ENCODE results near the gene SAMM50.

Gene SAMM50

DNA sequence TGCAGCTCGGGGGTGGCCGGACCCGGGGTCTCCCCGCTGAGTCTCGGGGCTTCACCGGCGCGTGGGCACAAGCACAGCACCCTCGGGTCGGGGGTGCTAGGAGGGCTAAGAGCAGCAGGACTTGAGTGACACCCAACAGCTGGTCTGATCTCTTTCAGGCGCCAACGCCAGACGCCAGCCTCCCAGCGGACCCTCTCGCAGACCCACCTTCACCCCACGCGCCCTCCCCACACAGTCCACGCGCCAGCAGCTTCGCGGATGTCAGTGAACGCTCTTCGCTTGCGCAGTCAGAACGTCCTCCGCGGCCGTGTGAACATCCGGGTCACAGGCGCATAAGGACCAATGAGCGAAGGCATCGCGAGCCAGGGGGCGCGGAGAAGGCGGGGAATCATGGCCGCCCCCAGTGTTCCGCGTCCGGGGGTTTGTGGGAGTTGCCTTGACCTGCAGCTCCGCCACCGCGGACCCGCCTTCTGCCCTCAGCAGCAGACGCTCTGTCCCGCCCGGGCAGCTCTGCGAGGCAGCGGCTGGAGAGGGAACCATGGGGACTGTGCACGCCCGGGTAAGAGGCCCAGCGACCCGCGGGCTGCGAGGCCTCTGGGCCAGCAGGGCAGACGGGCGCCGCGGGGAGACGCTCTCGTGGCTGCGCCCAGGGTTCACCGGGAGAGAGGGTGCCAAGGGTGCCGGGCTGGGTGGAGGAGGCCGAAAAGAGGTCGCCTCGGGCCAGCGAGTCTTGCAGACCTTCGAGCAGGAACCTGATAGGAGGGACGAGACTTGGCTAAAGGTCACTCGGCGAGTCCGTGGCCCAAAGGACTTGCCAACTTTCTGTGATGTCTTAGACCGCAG lies at the start of gene SAMM50:
TSS of gene SAMM50 (plus strand) at position 403 of the 843 bp plus-strand sequence. CDS start at position 539, 136 bp downstream.
- peak; percentile 85 to 91 for DNase-seq (ENCODE audit: extremely low read depth in 1 of 2, low read depth in 1 of 2)

DNA sequence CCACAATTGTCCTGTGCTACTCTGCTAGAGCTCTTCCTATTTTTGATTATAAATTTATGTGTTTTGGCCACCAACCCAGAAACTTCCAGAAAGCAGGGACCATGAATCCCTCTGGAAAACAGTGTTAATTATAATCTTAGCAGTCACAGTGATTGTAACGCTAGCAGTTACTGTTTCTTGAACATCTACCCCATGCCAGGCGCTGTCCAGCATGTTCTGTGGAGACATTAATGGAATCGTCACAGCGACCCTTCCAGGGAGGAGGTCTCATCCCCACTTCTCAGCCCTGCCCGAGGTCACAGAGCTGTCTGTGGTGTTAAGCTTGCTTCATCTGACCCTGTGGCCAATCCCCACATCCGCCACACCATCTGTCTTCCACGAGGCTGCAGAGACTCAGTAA lies 49.6 kb upstream of the SAMM50 start:
- DNase-seq (ENCODE audit: extremely low read depth in 1 of 2, low read depth in 1 of 2), result no peak

DNA sequence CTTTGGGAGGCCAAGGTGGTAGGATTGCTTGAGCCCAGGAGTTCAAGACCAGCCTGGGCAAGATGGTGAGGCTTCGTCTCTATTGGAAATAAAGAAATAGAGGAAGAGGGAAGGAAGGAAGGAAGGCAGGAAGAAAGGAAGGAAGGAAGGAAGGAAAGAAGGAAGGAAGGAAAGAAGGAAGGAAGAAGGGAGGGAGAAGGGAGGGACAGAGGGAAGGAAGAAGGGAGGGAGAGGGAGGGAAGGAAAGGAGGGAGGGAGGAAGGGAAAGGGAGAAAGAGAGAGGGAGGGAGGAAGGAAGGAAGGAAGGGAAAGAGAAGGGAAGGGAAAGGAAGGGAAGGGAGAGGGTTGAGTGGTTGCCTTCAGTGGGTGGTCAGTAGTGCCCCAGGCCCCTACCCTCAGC lies 45.5 kb upstream of the SAMM50 start:
- DNase-seq (ENCODE audit: extremely low read depth in 1 of 2, low read depth in 1 of 2), result no peak

DNA sequence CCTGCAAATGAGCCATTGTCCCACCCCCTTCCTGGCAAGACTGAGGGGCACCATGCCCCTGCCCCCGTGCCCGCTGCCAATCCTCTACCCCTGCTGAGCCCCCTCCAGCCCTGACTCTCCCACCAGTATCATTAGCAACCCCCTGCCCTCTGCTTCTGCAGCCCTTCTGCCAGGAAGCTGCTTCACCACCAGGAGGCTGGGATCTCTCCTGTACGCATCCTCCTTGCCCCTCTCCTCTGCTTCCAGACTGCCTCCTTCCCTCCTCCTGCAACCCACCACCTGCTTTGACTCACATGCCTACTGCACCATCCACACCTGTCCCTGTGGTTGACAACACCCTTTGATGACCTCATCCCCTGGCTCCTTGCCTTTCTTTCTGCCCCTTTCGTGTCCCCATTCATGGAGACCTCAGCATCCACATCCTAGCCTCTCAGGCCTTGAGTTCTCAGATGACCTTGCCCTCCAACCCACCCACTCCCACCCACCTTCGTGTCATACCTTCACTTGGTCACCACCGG lies 45.0 kb upstream of the SAMM50 start:
- no peak for DNase-seq (ENCODE audit: extremely low read depth in 1 of 2, low read depth in 1 of 2)

DNA sequence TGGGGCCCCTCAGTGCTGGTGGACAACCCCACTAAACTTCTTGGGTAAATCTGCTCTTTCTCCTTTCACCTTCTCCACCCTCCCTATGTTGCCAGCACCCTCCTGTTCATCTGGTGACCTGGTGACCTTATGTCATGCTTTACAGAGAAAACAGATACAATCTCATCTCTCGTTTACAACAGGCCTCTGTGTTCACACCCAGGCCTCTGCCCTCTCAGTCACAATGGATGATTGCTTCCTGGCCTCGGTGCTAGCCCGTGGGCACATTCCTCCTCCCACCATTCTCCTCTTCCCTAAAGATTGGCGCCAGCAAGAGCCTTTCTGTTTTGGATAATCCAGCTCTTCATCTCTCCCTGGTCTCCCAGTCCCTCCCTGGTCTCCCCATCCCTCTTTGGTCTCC lies 43.9 kb upstream of the SAMM50 start:
- DNase-seq (ENCODE audit: extremely low read depth in 1 of 2, low read depth in 1 of 2), result no peak

DNA sequence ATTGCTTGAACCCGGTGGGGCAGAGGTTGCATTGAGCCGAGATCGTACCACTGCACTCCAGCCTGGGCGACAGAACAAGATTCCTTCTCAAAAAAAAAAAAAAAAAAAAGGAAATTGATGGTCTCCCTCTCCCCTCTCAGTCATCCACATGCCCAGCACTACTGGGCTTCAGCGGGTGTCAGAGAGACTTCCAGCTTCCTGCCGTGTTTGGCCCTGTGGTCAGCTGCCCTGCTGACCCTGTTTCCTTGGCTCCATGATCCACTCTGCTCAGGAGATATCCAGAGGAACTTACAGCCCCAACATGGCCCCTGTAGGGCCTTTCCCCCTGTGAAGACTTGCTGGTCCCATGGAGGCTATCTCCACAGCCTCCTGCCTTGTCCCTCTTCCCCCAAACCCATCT lies 37.7 kb upstream of the SAMM50 start:
- DNase-seq (ENCODE audit: extremely low read depth in 1 of 2, low read depth in 1 of 2), result no peak

DNA sequence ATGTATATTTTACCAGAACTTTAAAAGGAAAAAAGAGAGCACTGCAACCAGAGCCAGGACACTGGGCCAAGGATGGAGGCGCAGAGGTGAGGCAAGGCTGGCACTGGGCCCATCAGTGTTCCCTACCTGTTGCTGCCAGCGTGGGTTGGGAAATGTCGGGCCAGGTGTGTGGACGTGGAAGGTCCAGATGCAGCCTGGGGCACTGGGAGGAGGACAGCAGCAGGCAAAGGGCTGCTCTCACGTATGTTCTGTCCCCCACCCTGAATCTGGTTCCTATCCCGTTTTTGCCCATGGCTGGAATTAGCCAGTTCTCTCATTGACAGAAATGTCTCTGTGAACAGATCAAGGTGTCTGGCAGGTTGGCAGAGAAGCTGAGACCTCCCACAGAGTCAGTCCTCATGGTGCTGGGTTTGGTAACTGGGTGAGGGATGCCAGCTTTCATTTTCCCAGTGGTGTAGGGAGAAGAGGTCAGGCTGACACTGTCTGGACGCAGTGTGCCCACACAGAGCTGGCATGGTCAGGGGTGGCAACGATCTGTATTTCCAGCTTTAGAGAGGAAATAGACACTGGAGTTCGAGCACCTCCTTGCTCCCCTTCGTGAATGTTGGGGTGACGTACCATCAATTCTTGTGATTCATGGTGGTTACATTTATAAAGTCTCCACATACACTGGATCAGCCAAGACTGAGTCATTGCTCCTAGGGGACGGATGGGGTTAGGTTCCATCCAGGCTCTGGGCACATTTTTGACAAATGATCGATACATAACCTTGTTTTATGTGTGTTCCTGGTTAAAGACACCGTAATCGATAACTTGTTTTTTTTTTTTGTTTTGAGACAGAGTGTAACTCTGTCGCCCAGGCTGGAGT lies 35.9 kb upstream of the SAMM50 start:
- no peak for DNase-seq (ENCODE audit: extremely low read depth in 1 of 2, low read depth in 1 of 2)

DNA sequence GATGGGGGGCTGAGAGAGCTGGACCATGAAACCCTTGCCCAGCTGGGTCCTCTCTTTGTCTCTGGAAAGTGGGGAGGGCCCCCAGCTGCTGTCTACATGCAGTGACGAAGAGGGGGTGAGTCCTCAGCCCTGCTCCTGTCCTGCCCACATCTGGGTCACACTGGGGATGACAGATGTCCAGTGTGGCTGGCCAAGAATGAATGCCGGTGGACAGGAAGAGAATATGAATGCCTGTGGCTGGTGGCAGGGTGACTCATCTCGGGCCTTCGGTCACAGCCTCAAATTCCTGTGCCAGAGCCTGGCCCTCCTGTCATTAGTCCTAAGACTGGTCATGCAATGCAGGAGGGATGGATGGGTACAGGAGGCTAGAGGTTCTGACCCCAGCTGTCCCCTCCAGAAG lies 33.9 kb upstream of the SAMM50 start:
- no peak for DNase-seq (ENCODE audit: extremely low read depth in 1 of 2, low read depth in 1 of 2)

DNA sequence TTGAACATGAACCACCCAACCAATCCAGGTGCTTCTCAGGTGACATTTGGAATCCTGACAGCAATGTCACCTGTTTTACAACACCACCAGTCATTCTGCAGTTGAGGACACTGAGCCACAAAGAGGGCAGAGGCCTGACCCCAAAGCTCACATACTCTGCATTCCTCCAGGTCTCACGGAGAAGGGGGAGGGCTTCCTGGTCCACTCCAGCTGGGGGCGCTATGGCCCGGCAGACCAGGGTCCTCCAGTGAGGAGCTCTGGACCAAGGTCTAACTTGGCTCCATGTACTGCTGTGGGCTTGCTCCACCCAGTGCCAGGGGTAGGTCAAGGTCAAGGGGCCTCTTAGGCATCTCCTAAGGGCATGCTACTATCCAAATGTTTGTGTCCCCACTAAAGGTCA lies 33.1 kb upstream of the SAMM50 start:
- no peak for DNase-seq (ENCODE audit: extremely low read depth in 1 of 2, low read depth in 1 of 2)

DNA sequence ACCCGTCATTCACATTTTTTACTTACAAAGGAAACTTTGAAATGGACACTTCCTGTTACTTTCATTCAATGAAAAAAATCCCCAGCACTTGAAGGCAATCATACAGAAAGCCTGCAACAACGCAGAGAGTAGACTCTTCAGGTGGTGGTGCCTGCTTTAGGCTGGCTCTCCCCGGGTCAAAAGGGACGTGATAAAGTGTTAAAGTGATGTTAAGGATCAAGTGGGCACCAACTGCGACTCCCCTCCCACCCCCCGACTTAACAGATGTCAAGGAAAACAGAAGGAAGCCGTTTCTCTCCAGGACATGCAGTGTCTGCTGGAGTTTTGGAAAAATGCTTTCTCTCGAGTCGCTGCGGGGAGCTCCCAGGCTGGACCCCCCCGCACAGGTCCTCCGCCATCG lies 32.1 kb upstream of the SAMM50 start:
- no peak for DNase-seq (ENCODE audit: extremely low read depth in 1 of 2, low read depth in 1 of 2)

DNA sequence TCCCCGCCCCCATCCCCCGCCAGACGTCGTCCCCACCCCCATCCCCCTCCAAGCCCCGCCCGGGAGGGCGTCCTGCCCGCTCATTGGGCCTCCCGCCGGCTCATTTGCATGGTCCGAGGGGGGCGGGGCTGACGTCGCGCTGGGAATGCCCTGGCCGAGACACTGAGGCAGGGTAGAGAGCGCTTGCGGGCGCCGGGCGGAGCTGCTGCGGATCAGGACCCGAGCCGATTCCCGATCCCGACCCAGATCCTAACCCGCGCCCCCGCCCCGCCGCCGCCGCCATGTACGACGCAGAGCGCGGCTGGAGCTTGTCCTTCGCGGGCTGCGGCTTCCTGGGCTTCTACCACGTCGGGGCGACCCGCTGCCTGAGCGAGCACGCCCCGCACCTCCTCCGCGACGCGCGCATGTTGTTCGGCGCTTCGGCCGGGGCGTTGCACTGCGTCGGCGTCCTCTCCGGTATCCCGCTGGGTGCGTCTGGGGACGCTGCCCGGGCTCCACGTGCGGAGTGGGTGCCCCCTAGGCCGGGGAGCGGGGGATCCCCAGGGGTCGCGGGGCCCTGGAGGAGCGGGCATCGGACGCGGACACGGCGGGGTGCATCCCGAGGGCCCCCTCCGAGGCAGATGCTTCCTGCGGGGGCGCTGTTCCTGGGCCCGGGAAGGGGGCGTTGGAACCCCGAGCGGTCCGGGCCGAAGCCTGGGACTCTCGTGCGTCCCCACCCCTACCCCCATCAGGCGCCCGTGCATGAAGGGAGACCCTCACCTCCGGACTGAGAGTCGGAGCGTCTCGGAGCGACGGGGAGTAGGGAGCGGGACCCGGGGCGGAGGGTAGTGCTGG lies 31.4 kb upstream of the SAMM50 start, which contains the start of gene PNPLA3:
TSS of gene PNPLA3 (plus strand) at position 175 of the 834 bp plus-strand sequence. CDS start at position 282, 107 bp downstream.
- DNase-seq (ENCODE audit: extremely low read depth in 1 of 2, low read depth in 1 of 2), result peak; percentile 43 to 69

DNA sequence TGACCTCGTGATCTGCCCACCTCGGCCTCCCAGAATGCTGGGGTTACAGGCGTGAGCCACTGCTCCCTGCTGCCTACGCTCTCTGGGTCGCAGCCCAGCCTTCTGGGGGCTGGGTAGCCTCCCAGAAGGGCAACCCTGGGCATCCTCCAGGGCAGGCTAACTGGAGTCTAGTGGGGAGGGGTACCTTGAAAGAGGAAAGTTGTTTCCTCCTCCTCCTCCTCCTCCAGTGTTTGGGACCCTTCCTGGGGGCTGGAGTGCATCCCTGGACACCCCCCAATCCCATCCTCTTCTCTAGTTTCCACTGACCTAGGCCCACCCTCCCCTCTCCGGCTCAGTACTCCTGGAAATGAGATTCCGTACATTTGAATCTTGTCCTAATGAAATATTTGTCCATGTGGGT lies 30.4 kb upstream of the SAMM50 start:
- no peak for DNase-seq (ENCODE audit: extremely low read depth in 1 of 2, low read depth in 1 of 2)

DNA sequence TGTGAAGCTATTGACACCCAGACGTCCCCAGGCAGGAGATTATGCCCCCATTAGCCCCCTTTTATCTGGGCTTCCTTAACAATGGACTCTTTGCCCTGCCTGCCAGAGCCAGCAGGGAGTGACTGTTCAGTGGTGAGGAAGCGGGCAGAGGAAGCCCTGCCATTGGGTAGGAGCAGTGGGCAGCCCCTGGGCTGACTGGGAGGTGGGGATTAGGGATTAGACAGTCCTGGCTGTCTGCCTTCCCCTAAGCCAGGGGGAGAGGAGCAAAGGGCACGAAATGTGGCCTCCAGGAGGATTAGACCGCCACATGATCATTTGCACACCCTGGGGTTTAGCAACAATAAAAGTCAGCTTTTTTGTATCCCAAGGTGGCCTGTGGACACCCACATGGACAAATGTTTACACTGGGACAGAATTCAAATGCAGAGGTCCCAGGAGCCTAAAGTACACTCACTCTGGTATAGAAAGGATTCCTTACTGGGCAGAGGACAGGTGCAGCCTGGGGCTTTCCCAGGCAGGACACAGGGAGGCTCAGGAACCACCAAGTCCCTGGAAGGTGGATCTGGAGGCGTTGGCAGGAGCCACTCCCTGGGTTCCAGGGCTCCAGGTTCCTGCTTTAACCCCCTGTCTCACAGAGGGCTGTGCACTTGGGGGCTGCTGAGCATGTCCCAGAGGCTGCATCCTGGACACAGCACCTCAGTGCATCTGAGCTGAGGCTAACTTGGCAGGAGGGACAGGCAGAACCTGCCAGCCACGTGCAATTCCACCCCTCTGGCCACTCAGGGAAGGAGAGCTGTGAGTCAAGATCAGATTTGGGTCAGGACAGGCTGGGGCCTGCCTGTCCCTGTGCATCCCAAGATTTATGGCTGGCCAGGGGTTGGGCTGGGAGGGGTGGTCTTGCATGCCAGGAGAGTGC lies 29.6 kb upstream of the SAMM50 start:
- no peak for DNase-seq (ENCODE audit: extremely low read depth in 1 of 2, low read depth in 1 of 2)

DNA sequence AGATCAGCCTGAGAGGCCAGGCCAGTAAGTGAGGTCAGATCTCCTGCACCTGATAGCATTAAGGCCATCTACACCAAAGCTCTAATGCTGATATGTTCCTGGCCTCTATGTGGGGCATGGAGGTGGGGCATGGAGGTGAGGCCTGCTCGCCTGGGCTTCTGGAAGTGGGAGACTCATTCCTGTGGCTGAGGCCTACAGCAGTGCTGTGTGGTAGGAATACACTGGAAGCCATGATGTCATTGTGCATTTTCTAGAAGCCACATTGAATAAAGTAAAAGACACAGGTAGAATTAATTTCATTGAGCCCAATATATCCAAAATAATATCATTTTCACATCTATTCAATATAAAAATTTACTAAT lies 28.9 kb upstream of the SAMM50 start:
- no peak for DNase-seq (ENCODE audit: extremely low read depth in 1 of 2, low read depth in 1 of 2)

DNA sequence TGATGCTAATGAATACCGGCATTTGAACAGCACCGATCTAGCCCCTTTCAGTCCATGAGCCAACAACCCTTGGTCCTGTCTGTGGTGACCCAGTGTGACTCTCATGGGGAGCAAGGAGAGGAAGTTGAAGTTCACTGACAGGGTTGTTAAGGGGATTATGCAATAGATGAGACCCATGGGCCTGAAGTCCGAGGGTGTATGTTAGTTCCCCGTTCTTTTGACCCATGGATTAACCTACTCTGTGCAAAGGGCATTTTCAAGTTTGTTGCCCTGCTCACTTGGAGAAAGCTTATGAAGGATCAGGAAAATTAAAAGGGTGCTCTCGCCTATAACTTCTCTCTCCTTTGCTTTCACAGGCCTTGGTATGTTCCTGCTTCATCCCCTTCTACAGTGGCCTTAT lies 26.8 kb upstream of the SAMM50 start:
- DNase-seq (ENCODE audit: extremely low read depth in 1 of 2, low read depth in 1 of 2), result no peak

DNA sequence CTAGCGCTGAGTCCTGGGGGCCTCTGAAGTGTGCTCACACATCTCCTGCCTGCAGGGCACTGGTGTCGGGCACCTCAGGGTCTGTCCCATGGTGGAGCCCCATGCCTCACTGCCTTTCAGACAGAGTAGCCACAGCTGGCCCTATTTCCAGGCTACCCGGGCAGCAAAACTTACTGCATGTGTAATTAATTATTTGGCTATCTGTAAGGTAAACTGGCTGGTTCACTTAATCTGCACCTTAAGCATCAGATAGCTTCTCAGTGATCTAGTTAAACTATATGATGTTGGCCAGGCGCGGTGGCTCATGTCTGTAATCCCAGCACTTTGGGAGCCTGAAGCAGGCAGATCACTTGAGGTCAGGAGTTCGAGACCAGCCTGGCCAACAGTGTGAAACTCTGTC lies 26.3 kb upstream of the SAMM50 start:
- no peak for DNase-seq (ENCODE audit: extremely low read depth in 1 of 2, low read depth in 1 of 2)

DNA sequence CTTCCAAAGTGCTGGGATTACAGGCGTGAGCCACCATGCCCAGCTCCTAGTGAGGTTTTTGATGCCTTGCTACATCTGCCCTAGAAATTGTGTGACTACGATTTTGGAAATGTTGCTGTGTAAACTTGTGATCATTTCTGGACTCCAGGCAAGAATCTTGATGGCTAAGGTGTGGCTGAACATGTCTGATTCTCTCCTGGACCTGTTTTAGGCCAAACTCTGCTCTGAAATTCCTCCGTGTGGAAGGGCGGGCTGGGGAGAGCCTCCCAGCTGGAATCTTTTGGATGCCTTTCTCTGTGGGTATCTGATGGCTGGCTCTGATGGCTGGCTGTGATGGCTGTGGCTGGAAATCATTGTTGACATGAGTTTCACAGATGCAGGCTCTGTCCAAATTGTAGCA lies 23.5 kb upstream of the SAMM50 start:
- DNase-seq (ENCODE audit: extremely low read depth in 1 of 2, low read depth in 1 of 2), result no peak

DNA sequence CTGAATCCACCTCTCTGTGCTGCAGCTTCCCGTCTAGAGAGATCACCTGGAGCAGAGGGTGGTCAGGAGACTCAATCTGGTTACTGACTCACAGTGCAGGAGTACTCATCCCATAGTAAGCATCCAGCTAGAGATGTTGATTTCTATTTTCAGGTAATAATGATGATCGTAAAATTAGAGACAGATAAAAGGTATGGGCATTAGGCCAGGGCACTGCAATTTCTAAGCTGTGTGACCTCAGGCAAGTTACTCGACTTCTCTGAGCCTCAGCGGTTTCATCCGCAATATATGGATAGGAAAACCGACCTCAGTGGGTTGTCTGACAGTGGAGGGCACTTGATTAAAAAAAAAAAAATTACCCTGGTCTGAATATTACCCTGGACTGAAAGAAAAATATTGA lies 13.8 kb upstream of the SAMM50 start:
- no peak for DNase-seq (ENCODE audit: extremely low read depth in 1 of 2, low read depth in 1 of 2)

DNA sequence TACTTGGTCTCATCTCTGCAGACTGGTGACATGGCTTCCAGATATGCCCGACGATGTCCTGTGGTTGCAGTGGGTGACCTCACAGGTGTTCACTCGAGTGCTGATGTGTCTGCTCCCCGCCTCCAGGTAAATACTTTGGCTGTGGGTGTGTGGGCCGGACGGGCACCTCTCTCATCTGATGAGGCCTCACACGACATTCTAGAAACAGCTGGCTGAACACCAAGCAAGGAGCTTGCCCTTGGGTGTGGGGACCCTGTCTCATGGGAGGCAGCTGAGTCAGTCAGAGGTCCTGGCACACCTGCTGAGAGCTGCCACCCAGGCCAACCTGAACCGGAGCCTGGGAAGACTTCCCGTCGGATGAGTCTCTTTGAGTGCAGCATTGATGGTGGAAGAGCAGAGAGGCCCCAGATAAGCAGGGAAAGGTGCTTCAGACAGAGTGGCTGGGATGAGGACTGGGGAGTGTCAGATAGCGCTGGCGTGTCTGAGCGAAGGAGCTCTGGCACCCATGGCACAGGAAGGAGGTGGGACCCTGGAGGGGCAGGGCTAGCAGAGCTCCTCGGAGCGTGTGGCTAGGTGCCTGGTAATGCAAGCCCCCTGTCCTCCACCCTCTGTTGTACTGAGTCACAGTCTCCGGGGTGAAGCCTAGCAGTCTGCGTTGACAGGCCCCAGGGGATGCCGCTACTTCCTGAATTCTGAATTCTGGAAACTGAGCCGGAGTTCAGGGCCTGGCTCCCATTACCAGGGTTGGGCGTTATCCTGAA lies 10.4 kb upstream of the SAMM50 start:
- no peak for DNase-seq (ENCODE audit: extremely low read depth in 1 of 2, low read depth in 1 of 2)

All from stimulated activated CD8-positive, alpha-beta memory T cell treated with anti-CD3 and anti-CD28 coated beads, Interleukin-7, amount 100 ng/mL, for 48 hours (primary cell).